HG03045 (cell line): ENCODE measurements around the gene ZC3H18.
"Not testable (repeated sequence)": the region's sequence is repeated elsewhere in the genome, so short reads cannot be mapped to it uniquely, and the experiment has no call there.

Experiments
- ATAC-seq: cut with Tn5 transposase; IDR thresholded peaks from one replicate; pipeline ENCODE4 v1.9.1; 2021; ENCODE audit warnings: mild to moderate bottlenecking, moderate library complexity; ENCODE audit not compliant: unreplicated experiment

ZC3H18 gene

DNA sequence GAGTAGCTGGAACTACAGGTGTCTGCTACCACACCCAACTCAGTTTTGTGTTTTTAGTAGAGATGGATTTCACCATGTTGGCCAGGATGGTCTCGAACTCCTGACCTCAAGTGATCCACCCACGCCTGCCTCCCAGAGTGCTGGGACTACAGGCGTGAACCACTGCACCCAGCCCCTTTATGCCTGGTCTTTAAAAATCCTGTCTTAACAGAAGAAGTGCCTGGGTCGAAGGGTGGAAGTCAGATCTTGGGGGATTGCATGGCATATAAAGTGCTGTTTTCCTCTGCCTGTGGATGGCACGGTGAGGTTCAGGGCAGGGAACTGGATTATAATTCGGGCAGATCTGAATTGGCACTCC lies 30.3 kb downstream of the ZC3H18 start:
- ATAC-seq, result no peak

DNA sequence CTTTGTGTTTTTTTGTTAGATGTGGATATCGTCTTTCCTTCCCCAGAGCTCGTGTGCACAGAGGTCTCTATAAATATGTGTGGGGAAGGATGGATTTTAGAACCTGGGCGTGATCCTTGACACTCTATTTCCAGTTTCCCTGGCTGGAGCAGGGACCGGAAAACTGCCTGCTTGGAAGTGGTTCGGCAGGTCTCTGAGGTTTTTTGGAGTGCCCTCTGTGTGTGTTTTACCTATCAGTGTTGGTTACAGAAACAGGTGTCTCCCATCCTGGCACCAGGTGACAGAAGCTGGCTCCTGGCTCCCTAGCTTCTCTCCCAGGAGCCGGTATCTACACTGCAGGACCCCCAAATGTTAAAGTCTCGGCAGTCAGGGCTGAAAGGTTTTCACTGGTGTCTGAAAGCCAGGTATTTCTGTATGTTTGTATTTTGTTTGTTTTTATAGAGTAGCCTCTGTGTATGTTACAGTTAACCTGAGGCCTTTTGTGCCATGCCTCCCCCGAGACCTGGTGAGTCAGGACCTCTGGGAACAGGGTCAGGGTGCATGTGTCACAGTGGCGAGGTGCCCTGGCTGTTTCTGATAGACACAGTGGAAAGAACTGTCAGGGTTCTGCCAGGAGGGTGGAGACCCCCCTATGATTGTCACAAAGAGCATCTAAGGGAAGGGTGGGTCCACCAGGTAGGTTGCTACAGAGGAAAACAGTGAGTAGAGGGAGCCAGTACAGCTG lies 31.3 kb downstream of the ZC3H18 start:
- ATAC-seq, result no peak

DNA sequence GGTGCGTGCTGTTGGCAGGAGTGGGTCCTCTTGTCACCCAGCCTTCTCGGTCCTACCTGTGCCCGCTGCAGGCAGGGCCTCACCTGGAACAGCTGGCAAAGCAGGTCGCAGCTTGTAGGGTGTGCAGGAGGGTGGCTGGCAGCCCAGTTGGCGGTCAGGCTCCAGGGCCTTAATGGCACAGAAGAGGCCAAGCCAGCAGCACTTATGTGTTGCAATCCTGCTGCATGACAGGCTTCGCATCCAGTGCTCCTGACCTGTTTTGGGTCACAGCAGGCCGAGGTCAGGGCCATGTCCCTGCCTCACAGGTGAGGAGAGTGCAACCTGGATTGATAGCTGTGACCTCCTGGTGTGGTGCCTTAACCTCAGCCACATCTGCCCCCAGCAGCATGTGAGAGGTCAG lies 31.9 kb downstream of the ZC3H18 start:
- ATAC-seq, result no peak

GRCh38 chr16:88605186-88606147 lies 35.3 kb downstream of the ZC3H18 start:
- ATAC-seq, result no peak

- no peak for ATAC-seq
Observed at GRCh38 chr16:88606148-88606757, 36.0 kb downstream of the ZC3H18 start.

DNA sequence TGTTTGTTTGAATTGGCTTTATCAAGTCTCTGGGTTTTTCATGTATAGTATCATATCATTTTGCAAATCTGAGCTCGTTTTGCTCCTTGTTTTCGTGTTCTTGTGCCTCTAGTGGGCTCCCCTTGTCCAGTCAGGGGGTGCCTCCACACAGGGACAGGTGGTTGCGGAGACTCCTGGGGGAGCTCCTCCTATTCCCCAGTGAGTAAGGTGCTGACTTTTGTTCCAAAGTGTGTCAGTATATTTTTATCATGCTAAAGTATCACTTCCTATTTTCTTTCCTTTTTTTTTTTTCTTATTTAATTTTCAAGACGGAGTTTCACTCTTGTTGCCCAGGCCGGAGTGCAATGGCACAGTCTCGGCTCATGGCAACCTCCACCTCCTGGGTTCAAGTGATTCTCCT lies 37.9 kb downstream of the ZC3H18 start:
- ATAC-seq, result no peak

GRCh38 chr16:88609426-88609825 lies 39.2 kb downstream of the ZC3H18 start:
- not testable (repeated sequence) for ATAC-seq

DNA sequence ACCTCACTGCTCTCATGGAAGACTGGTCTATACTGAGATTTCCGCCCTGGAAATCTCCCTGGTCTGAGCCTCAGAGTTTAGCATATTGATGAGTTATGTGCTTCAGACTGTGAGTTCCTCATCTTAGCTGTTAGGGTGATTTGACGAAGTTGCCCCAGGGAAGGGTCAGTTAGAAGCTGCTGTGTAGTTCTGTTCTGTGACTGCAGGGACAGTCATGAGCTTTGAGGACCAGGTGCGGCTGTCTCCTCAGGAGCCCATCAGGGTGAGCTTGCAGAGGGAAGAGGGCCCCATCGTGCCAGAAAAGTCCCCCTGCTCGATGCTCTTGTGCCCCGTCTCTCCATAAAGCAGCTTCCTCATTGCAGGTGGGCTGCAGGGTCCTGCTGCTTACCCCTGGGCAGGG lies 39.9 kb downstream of the ZC3H18 start:
- no peak for ATAC-seq

GRCh38 chr16:88610909-88611812 lies 41.0 kb downstream of the ZC3H18 start:
- no peak for ATAC-seq

DNA sequence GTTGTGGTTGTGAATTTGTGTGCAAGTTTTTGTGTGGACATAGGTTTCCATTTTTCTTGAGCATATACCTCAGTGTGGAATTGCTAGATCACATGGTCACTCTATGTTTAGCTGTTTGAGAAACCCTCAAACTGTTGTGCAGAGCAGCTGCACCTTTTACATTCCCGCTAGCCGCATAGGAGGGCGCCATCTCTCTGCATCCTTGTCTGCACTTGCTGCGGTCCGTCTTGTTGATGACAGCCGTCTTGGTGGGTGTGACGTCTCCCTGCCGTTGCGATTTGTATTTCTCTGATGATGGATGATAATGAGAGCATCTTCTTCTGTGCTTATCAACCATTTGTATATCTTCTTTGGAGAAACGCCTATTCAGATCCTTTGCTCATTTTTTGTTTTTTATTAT lies 43.1 kb downstream of the ZC3H18 start:
- ATAC-seq, result no peak

- no peak for ATAC-seq
Observed at GRCh38 chr16:88613911-88614817, 44.0 kb downstream of the ZC3H18 start.

DNA sequence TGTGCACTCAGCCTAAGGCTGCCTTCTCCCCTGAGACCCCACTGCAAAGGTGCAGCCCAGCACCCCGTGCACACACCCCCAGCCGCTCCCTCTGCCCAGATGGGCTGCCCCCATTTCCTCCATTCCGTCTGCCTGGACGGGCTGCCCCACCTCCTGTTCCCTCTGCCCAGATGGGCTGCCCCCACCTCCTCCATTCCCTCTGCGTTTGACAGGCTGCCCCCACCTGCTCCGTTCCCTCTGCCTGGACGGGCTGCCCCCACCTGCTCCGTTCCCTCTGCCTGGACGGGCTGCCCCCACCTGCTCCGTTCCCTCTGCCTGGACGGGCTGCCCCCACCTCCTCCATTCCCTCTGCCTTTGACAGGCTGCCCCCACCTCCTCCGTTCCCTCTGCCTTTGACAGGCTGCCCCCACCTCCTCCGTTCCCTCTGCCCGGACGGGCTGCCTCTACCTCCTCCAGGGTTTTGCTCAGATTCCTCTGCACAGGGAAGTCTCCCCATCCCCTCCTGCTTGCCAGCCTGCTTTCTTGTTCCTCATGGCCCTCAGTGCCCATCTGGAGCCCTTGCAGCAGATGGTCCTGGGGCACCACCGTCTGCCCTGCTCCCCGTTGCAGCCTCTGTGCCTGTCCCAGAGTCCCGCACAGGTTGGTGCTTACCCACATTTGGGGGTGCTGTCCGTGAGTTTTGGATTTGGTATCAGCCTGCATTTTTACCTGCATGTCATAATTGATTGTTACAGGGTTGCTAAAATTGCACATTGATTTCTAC lies 44.8 kb downstream of the ZC3H18 start:
- no peak for ATAC-seq

- no peak for ATAC-seq
Observed at GRCh38 chr16:88616320-88616719, 46.1 kb downstream of the ZC3H18 start.

DNA sequence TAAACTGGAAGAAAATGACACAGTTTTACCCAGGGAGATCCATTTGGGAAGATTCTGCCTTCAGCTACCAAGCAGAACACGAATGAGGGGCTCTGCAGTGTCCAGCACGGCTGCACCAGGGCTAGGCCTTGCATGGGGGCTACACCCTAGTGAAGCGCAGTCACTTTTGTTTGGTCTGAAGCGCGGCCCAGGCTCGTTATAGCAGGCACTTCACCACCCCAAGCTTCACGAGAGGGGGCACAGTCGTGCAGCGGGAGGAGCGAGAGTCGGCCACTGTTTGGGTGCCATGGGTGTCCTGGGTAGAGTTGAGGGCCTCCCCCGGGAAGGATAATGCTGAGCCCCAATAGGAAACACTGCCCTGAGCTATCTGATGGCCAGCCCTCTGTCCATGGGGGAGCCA lies 46.5 kb downstream of the ZC3H18 start:
- no peak for ATAC-seq

DNA sequence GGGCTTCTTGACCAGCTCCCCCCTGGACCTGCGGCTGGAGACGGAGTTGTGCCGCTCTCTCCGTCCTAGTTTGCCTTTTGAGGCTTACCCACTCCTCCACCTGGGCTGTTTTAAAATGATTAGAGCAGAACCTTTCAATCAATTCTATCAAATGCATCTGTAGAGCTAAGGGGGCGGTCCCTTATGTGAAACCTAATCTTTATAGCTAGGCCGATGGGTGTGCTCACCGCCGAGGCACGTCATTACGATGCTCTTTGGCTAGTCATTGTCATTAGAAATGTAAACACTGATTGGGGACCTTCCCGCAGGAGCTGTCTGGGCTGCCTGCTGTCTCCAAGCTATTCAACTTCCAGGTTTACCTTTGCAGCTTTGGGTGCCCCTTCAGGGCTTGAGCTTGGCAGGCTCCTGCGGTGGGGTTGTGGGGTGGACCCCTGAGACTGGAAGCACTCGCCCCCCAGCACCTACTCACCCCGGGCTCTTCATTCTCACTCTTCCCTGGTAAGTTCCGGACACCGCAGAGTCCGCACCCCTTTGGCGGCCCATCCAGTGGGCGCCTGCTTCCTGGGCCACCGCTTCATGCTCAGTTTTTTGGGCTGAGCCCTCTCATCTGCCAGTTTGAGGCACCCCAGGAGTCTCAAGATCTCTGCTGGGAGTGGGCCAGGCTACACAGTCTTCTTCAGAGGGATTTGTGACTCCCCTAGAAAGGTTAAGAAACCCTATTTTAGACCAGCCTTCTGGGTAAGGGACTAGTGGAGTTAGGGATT lies 47.2 kb downstream of the ZC3H18 start:
- ATAC-seq, result no peak

DNA sequence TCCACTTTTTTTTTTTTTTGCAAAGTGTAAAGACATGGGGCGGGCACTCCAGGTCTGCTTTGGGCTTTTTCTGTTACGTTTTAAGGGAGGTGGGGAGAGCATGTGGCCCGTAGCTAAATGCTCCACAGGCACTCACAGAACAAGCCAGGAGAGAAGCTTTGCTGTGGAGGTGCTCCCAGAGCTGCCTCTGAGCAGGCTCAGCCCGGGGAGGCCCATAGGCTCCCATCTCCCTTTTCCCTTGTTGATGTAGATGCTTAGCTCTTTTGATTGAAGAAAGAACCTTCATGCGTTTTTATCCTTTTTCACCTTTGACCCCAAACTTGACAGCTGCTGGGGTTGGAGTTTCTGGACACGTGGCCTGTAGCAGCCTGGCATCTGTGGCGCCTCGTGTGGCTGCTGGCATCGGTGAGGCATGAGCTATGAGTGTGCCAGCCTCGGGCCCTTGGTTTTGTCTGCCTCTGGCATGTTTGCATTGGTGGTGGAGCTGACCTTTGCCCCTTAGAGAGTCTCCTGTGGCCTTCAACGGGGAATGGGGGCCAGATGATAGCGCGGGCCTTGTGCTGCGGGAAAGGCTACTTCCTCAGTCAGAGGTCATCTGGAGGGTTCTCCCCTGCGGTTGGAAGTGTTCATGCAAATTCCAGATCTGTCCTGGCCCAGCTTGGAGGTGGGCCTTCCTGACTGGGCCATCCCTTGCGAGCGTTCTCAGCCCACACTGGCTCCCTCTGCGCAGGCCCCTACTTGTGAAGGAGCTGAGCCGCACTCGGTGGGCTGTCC lies 48.2 kb downstream of the ZC3H18 start:
- no peak for ATAC-seq

GRCh38 chr16:88618956-88619667 lies 48.9 kb downstream of the ZC3H18 start:
- ATAC-seq, result no peak
